Memory B cell (primary cell): ENCODE data around the gene PCDHA8.
"Not testable (repeated sequence)": the region's sequence is repeated elsewhere in the genome, so short reads cannot be mapped to it uniquely, and the experiment has no call there.

ENCODE experiments used
- ATAC-seq: fragments of 150-1000 bp; cut with Tn5 transposase; 2 replicates; pipeline ENCODE4 v1.10.0; 2021; ENCODE audit warnings: low read depth, mild to moderate bottlenecking, moderate library complexity
- DNase-seq, 2 donors: peaks; one replicate each; pipeline ENCODE4 v3.0.0; 2022; ENCODE audit warnings: low spot score in 2 of 2
- H3K27ac Mint-ChIP-seq: one replicate; pipeline ENCODE4 v1.8.0; 2022; ENCODE audit warnings: mild to moderate bottlenecking, moderate library complexity, mixed read lengths
- H3K27me3 Mint-ChIP-seq: one replicate; pipeline ENCODE4 v1.8.0; 2022; ENCODE audit warnings: mixed read lengths
- H3K36me3 Mint-ChIP-seq: one replicate; pipeline ENCODE4 v1.8.0; 2022; ENCODE audit warnings: mild to moderate bottlenecking, mixed read lengths
- H3K4me1 Mint-ChIP-seq: one replicate; pipeline ENCODE4 v1.8.0; 2022; ENCODE audit warnings: mixed read lengths
- H3K4me3 Mint-ChIP-seq: one replicate; pipeline ENCODE4 v1.8.0; 2022; ENCODE audit warnings: mild to moderate bottlenecking, moderate library complexity, mixed read lengths
- H3K9me3 Mint-ChIP-seq: one replicate; pipeline ENCODE4 v1.8.0; 2022; ENCODE audit warnings: mixed read lengths

PCDHA8 gene

DNA sequence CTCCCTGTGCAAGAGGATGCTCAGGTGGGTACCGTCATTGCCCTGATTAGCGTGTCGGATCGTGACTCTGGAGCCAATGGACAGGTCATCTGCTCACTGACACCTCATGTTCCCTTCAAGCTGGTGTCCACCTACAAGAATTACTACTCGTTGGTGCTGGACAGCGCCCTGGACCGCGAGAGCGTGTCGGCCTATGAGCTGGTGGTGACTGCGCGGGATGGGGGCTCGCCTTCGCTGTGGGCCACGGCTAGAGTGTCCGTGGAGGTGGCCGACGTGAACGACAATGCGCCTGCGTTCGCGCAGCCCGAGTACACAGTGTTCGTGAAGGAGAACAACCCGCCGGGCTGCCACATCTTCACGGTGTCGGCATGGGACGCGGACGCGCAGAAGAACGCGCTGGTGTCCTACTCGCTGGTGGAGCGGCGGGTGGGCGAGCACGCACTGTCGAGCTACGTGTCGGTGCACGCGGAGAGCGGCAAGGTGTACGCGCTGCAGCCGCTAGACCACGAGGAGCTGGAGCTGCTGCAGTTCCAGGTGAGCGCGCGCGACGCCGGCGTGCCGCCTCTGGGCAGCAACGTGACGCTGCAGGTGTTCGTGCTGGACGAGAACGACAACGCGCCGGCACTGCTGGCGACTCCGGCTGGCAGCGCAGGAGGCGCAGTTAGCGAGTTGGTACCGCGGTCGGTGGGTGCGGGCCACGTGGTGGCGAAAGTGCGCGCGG is 35.7 kb downstream of the PCDHA8 start:
- not testable (repeated sequence) for H3K9me3 Mint-ChIP-seq, H3K27ac Mint-ChIP-seq, H3K4me1 Mint-ChIP-seq, H3K36me3 Mint-ChIP-seq, DNase-seq, H3K4me3 Mint-ChIP-seq, ATAC-seq
- peaks cover 14% of the 10 kb centered on the region for H3K27me3 Mint-ChIP-seq

DNA sequence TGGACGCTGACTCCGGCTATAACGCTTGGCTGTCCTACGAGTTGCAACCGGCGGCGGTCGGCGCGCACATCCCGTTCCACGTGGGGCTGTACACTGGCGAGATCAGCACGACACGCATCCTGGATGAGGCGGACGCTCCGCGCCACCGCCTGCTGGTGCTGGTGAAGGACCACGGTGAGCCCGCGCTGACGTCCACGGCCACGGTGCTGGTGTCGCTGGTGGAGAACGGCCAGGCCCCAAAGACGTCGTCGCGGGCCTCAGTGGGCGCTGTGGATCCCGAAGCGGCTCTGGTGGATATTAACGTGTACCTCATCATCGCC is 36.2 kb downstream of the PCDHA8 start:
- H3K4me3 Mint-ChIP-seq = no peak overlapping the region
- H3K27ac Mint-ChIP-seq = no peak overlapping the region
- no peak for DNase-seq
- no peak for ATAC-seq
- H3K9me3 Mint-ChIP-seq = peaks cover 7% of the 10 kb centered on the region
- no peaks in the 10 kb centered on the region for H3K4me1 Mint-ChIP-seq
- peaks cover 14% of the 10 kb centered on the region for H3K27me3 Mint-ChIP-seq
- H3K36me3 Mint-ChIP-seq = no peaks in the 10 kb centered on the region

DNA sequence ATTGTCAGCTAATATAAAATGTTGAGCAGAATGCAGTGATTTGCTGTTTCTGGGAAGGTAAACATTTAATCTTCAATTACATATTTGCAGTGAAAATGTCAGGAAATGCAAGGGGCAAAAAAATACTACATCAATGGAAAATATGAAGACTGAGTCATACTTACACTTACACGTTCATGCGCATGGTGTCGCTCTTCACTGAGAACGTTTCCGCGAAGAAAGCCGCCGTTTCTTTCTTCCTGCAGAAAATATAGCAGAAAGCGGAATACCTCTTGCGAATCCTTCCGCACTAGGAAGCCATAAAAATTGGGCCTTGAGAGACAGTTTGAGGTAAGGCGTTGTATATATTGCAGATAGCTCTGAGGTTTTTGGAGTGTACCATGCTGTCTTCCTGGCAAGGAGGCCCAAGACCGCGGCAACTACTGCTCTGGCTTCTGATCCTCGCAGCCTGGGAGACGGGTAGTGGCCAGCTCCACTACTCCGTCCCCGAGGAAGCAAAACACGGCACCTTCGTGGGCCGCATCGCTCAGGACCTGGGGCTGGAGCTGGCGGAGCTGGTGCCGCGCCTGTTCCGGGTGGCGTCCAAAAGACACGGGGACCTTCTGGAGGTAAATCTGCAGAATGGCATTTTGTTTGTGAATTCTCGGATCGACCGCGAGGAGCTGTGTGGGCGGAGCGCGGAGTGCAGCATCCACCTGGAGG is 41.1 kb downstream of the PCDHA8 start, which contains the start of gene PCDHA13:
Gene PCDHA13 (plus strand): TSS at position 236 of the 702 bp plus-strand sequence. CDS start 145 bp downstream, at position 381.
- no peak for ATAC-seq

GRCh38 chr5:140882591-140882899 is 41.6 kb downstream of the PCDHA8 start:
- H3K9me3 Mint-ChIP-seq = peaks cover 8% of the 10 kb centered on the region
- ATAC-seq = no peak
- H3K27me3 Mint-ChIP-seq = peaks cover 8% of the 10 kb centered on the region

More for the DNA sequence above, 41.1 kb downstream of the PCDHA8 start, which contains the start of gene PCDHA13:
- no peaks in the 10 kb centered on the region for H3K36me3 Mint-ChIP-seq
- no peak within 1 kb of the TSS for H3K27ac Mint-ChIP-seq
- no peak within 1 kb of the TSS for H3K4me3 Mint-ChIP-seq
- H3K4me1 Mint-ChIP-seq = no peaks in the 10 kb centered on the region
- no peak for DNase-seq
- peaks cover 5% of the 10 kb centered on the region for H3K9me3 Mint-ChIP-seq
- H3K27me3 Mint-ChIP-seq = peaks cover 8% of the 10 kb centered on the region

DNA sequence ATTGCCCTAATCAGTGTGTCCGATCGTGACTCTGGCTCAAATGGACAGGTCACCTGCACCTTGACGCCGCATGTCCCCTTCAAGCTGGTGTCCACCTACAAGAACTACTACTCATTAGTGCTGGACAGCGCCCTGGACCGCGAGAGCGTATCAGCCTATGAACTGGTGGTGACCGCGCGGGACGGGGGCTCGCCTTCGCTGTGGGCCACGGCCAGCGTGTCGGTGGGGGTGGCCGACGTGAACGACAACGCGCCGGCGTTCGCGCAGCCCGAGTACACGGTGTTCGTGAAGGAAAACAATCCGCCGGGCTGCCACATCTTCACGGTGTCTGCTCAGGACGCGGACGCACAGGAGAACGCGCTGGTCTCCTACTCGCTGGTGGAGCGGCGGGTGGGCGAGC is 42.4 kb downstream of the PCDHA8 start:
- peaks cover 11% of the 10 kb centered on the region for H3K9me3 Mint-ChIP-seq
- H3K4me1 Mint-ChIP-seq = no peaks in the 10 kb centered on the region

More at GRCh38 chr5:140882591-140882899, 41.6 kb downstream of the PCDHA8 start:
- Mint-ChIP-seq H3K4me1 (no peaks in the 10 kb centered on the region), H3K4me3 (no peak overlapping the region), H3K27ac (no peak overlapping the region), H3K36me3 (no peaks in the 10 kb centered on the region)
- no peak for DNase-seq

GRCh38 chr5:140883927-140884697 is 43.1 kb downstream of the PCDHA8 start:
- Mint-ChIP-seq H3K9me3 (peaks cover 10% of the 10 kb centered on the region), H3K27ac (no peak overlapping the region), H3K27me3 (peaks cover 7% of the 10 kb centered on the region), H3K36me3 (no peaks in the 10 kb centered on the region), H3K4me1 (no peaks in the 10 kb centered on the region), H3K4me3 (no peak overlapping the region)
- ATAC-seq (no peak), DNase-seq (no peak)

More for the DNA sequence above, 42.4 kb downstream of the PCDHA8 start:
- Mint-ChIP-seq H3K36me3 (no peaks in the 10 kb centered on the region), H3K4me3 (no peak overlapping the region), H3K27me3 (peaks cover 8% of the 10 kb centered on the region), H3K27ac (no peak overlapping the region)
- ATAC-seq (no peak), DNase-seq (no peak)
